ENCODE measurements around the gene PRSS22.

GRCh38 chr16:2835638-2836493 is 22.1 kb downstream of the PRSS22 start:
- TF ChIP-seq EP300 (IDR thresholded peaks at IDR 0.05; ENCODE audit: low read depth) (no peak), CTCF (IDR thresholded peaks at IDR 0.05) (no peak)
